ENCODE data around the gene DHRS3.

DNA sequence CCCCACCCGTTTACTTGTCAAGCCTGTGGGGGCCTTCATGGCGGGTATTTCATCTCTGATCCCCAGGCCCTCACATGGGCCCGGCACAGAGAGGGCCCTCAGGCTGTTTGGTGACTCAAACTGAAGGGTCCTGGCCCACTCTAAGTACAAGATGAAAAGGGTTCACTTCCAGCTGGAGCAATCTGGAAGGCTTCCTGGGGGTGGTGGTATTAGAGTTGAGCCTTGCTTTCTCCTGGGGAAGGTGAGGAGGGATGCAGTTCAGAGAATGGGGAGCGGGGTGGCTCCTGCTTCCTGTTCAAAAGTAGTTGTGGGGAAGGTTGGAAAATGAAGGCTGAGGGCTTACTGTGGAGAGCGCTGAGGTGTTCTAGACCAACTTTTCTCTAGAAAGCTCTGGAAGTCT lies 47.7 kb downstream of the DHRS3 start:
- TF ChIP-seq REST (IDR thresholded peaks at IDR 0.05; ENCODE audit: low read depth) (no peak), EZH2 (IDR thresholded peaks at IDR 0.05) (no peak), CTCF (IDR thresholded peaks at IDR 0.05 in 2 of 3, conservative IDR thresholded peaks at IDR 0.05 in 1 of 3; ENCODE audit: borderline replicate concordance in 1 of 3, insufficient read depth in 1 of 3, low read depth in 2 of 3, low read length in 2 of 3) (no peak), POLR2A (IDR thresholded peaks at IDR 0.05; ENCODE audit: borderline replicate concordance, extremely low read depth, insufficient read depth, insufficient read length) (no peak), SRF (IDR thresholded peaks at IDR 0.05; ENCODE audit: low read depth) (no peak), ZNF274 (IDR thresholded peaks at IDR 0.05; ENCODE audit: low read depth, low read length) (no peak), EZH2phosphoT487 (IDR thresholded peaks at IDR 0.05; ENCODE audit: borderline replicate concordance) (no peak), EGR1 (IDR thresholded peaks at IDR 0.05; ENCODE audit: low read depth) (no peak), POLR2AphosphoS5 (IDR thresholded peaks at IDR 0.05; ENCODE audit: low read depth, low read length) (no peak), RAD21 (IDR thresholded peaks at IDR 0.05; ENCODE audit: low read depth) (no peak), SIN3A (IDR thresholded peaks at IDR 0.05; ENCODE audit: low read depth) (no peak), YY1 (IDR thresholded peaks at IDR 0.05; ENCODE audit: extremely low read depth, insufficient replicate concordance, low read depth, low read length) (no peak), ZFX (IDR thresholded peaks at IDR 0.05) (no peak)

Measured in HCT116 (cell line).